H1 (cell line): ENCODE data around the gene VPS52. TPM values are rescaled to one million over a fixed set of nuclear protein-coding genes. Genes with fewer than 3 reads are reported as not detected.

Source experiments
- CTCF ChIA-PET: fragments of 300-600 bp; sonication (Branson Sonifier 250); formaldehyde crosslinking; loops from one replicate; lab custom pipeline; 2021; ENCODE audit not compliant: partially characterized antibody; lab: Charles Lee
- POLR2A ChIA-PET: fragments of 300-600 bp; sonication (Branson Sonifier 250); formaldehyde crosslinking; loops from one replicate; lab custom pipeline; 2021; ENCODE audit warnings: inconsistent platforms; ENCODE audit not compliant: partially characterized antibody; lab: Charles Lee
- DNase-seq, 2 experiments: peaks; one replicate each; pipeline versions ENCODE4 v3.0.0 to v3.0.0-alpha.2; 2010 to 2022; ENCODE audit warnings: low spot score in 2 of 2, low read depth in 1 of 2, mixed read lengths in 1 of 2
- FAIRE-seq: peaks from 2 replicates; lab custom pipeline; 2011; peaks lifted over from hg19 to GRCh38; lab: Jason Lieb, UNC
- H2AFZ ChIP-seq: 2 replicates; pipeline ENCODE4 v1.8.1; 2012; ENCODE audit warnings: low read length, inconsistent platforms
- H2AK5ac ChIP-seq: 2 replicates; pipeline ENCODE4 v1.6.1; 2013; ENCODE audit warnings: low read depth, low read length
- H2BK120ac ChIP-seq: replicated peaks from 2 replicates; pipeline ENCODE3; 2013; ENCODE audit warnings: low read depth, low read length, inconsistent platforms
- H2BK12ac ChIP-seq: 2 replicates; pipeline ENCODE4 v1.6.1; 2013; ENCODE audit warnings: low read depth, low read length
- H2BK15ac ChIP-seq: 2 replicates; pipeline ENCODE4 v1.6.1; 2013; ENCODE audit warnings: low read length
- H2BK20ac ChIP-seq: 2 replicates; pipeline ENCODE4 v1.6.1; 2013; ENCODE audit warnings: low read length
- H2BK5ac ChIP-seq: 2 replicates; pipeline ENCODE4 v1.6.1; 2013; ENCODE audit warnings: low read depth, low read length
- H3K14ac ChIP-seq: 2 replicates; pipeline ENCODE4 v1.6.1; 2013; ENCODE audit warnings: inconsistent platforms; ENCODE audit not compliant: insufficient read length
- H3K18ac ChIP-seq: 2 replicates; pipeline ENCODE4 v1.6.1; 2013; ENCODE audit warnings: low read length; ENCODE audit errors: extremely low read depth
- H3K23ac ChIP-seq: 2 replicates; pipeline ENCODE4 v1.6.1; 2013; ENCODE audit warnings: inconsistent platforms; ENCODE audit not compliant: insufficient read length
- H3K23me2 ChIP-seq: 2 replicates; pipeline ENCODE4 v1.6.1; 2013; ENCODE audit warnings: low read depth, low read length
- H3K27ac ChIP-seq: 2 replicates; pipeline ENCODE4 v1.6.1; 2011; ENCODE audit warnings: low read depth, low read length, inconsistent platforms
- H3K27me3 ChIP-seq, 4 experiments: replicated peaks in 1 of 4; 1 replicate in 1 of 4; 2 replicates in 3 of 4; pipeline versions ENCODE4 v1.6.1 to v1.8.1; 2011 to 2013; ENCODE audit warnings: low read length in 3 of 4, mild to moderate bottlenecking in 3 of 4, inconsistent platforms in 2 of 4, mixed read lengths in 2 of 4, moderate library complexity in 1 of 4; ENCODE audit not compliant: control insufficient read depth in 3 of 4, insufficient read depth in 3 of 4; ENCODE audit errors: extremely low read depth in 1 of 4
- H3K36me3 ChIP-seq, 4 experiments: 2 replicates each; pipeline versions ENCODE4 v1.6.1 to v1.8.1; 2011 to 2013; ENCODE audit warnings: mild to moderate bottlenecking in 4 of 4, low read length in 3 of 4, moderate library complexity in 2 of 4, control low read depth in 1 of 4, inconsistent platforms in 1 of 4; ENCODE audit not compliant: insufficient read depth in 4 of 4, control insufficient read depth in 2 of 4
- H3K4ac ChIP-seq: replicated peaks from 2 replicates; pipeline ENCODE3; 2013; ENCODE audit warnings: low read length, low read depth, mixed read lengths, inconsistent platforms; ENCODE audit not compliant: insufficient read length
- H3K4me1 ChIP-seq, 4 experiments: replicated peaks in 1 of 4; 1 replicate in 1 of 4; 2 replicates in 3 of 4; pipeline versions ENCODE4 v1.6.1 to v1.8.1; 2011 to 2013; ENCODE audit warnings: low read length in 3 of 4, inconsistent platforms in 2 of 4, mixed read lengths in 1 of 4; ENCODE audit not compliant: insufficient read depth in 4 of 4, control insufficient read depth in 3 of 4
- H3K4me2 ChIP-seq, 2 experiments: 2 replicates each; pipeline versions ENCODE4 v1.6.1 to v1.8.1; 2011 to 2013; ENCODE audit warnings: low read depth in 2 of 2, low read length in 2 of 2, control low read depth in 1 of 2, inconsistent platforms in 1 of 2, mild to moderate bottlenecking in 1 of 2; ENCODE audit not compliant: insufficient read depth in 1 of 2
- H3K4me3 ChIP-seq, 4 experiments: fragments of 200-600, 300-600 bp in 1 of 4; sonication (generic), shearing (Covaris generic), sonication (Bioruptor Twin) in 1 of 4; 2 replicates each; pipeline versions ENCODE4 v1.5.1 to v1.8.1; 2011 to 2016; ENCODE audit warnings: low read length in 4 of 4, low read depth in 3 of 4, control low read depth in 2 of 4, inconsistent platforms in 2 of 4, mild to moderate bottlenecking in 2 of 4, mixed read lengths in 1 of 4, moderate library complexity in 1 of 4; ENCODE audit not compliant: insufficient read depth in 2 of 4; ENCODE audit errors: extremely low read depth in 1 of 4
- H3K56ac ChIP-seq: replicated peaks from 2 replicates; pipeline ENCODE3; 2013; ENCODE audit warnings: low read depth, mild to moderate bottlenecking, mixed read lengths, low read length, inconsistent platforms; ENCODE audit not compliant: insufficient read length
- H3K79me1 ChIP-seq: 2 replicates; pipeline ENCODE4 v1.6.1; 2013; ENCODE audit warnings: low read depth, low read length, control low read depth
- H3K79me2 ChIP-seq, 2 experiments: 2 replicates each; pipeline versions ENCODE4 v1.6.1 to v1.8.1; 2012 to 2013; ENCODE audit warnings: low read length in 2 of 2, mild to moderate bottlenecking in 2 of 2, inconsistent platforms in 1 of 2; ENCODE audit not compliant: insufficient read depth in 2 of 2, control insufficient read depth in 1 of 2
- H3K9ac ChIP-seq, 4 experiments: replicated peaks in 1 of 4; 1 replicate in 1 of 4; 2 replicates in 3 of 4; pipeline versions ENCODE4 v1.6.1 to v1.8.1; 2011 to 2013; ENCODE audit warnings: low read depth in 3 of 4, low read length in 3 of 4, control low read depth in 2 of 4, mild to moderate bottlenecking in 2 of 4, moderate library complexity in 2 of 4, inconsistent platforms in 1 of 4; ENCODE audit errors: extremely low read depth in 1 of 4
- H3K9me3 ChIP-seq, 2 experiments: 2 replicates each; pipeline versions ENCODE4 v1.6.1 to v1.8.1; 2012 to 2013; ENCODE audit warnings: mild to moderate bottlenecking in 2 of 2, moderate library complexity in 2 of 2, control low read depth in 1 of 2, inconsistent platforms in 1 of 2, low read depth in 1 of 2, low read length in 1 of 2, mixed read lengths in 1 of 2; ENCODE audit not compliant: insufficient read depth in 2 of 2
- H4K20me1 ChIP-seq, 2 experiments: replicated peaks in 1 of 2; 2 replicates each; pipeline versions ENCODE3 to v1.8.1; 2011 to 2013; ENCODE audit warnings: inconsistent platforms in 2 of 2, low read length in 2 of 2, mild to moderate bottlenecking in 1 of 2; ENCODE audit not compliant: insufficient read depth in 2 of 2, control insufficient read depth in 1 of 2
- H4K5ac ChIP-seq: 2 replicates; pipeline ENCODE4 v1.6.1; 2013; ENCODE audit warnings: low read length, low read depth, mixed read lengths, inconsistent platforms; ENCODE audit not compliant: insufficient read length
- H4K8ac ChIP-seq: 2 replicates; pipeline ENCODE4 v1.8.0; 2013; ENCODE audit warnings: mild to moderate bottlenecking, moderate library complexity, low read length, inconsistent platforms; ENCODE audit not compliant: insufficient read depth; ENCODE audit errors: extremely low read depth
- H4K91ac ChIP-seq: replicated peaks from 2 replicates; pipeline ENCODE3; 2013; ENCODE audit warnings: low read length, mixed read lengths, inconsistent platforms; ENCODE audit not compliant: insufficient read length
- CHD1 ChIP-seq: IDR thresholded peaks from 2 replicates; pipeline ENCODE4 v1.6.1; 2012; ENCODE audit warnings: low read depth, low read length, improper control_type of control experiment
- CTBP2 ChIP-seq: IDR thresholded peaks from 2 replicates; pipeline ENCODE4 v1.7.0; 2011; ENCODE audit warnings: borderline replicate concordance, mild to moderate bottlenecking, moderate library complexity, mixed read lengths, low read length; ENCODE audit not compliant: insufficient read depth, insufficient read length
- HDAC2 ChIP-seq, 2 experiments: fragments of 300-600 bp in 1 of 2; sonication (generic) in 1 of 2; IDR thresholded peaks; 2 replicates each; pipeline ENCODE4 v1.6.1; 2011 to 2012; ENCODE audit warnings: low read depth in 2 of 2, low read length in 2 of 2, mild to moderate bottlenecking in 2 of 2, moderate library complexity in 2 of 2, borderline replicate concordance in 1 of 2, inconsistent platforms in 1 of 2
- KDM4A ChIP-seq: IDR thresholded peaks from one replicate; pipeline ENCODE4 v1.7.1; 2012; ENCODE audit warnings: low read depth, mild to moderate bottlenecking, moderate library complexity, low read length, inconsistent platforms; ENCODE audit not compliant: severe bottlenecking
- POLR2AphosphoS5 ChIP-seq: IDR thresholded peaks from 2 replicates; pipeline ENCODE4 v1.6.1; 2011; ENCODE audit warnings: low read depth, low read length
- RAD21 ChIP-seq, 2 experiments: IDR thresholded peaks in 1 of 2; conservative IDR thresholded peaks in 1 of 2; 2 replicates each; pipeline ENCODE4 v1.6.1; 2011; ENCODE audit warnings: low read depth in 2 of 2, low read length in 2 of 2, improper control_type of control experiment in 1 of 2, inconsistent platforms in 1 of 2, mild to moderate bottlenecking in 1 of 2, moderate library complexity in 1 of 2
- SIN3A ChIP-seq, 2 experiments: IDR thresholded peaks in 1 of 2; conservative IDR thresholded peaks in 1 of 2; 2 replicates each; pipeline ENCODE4 v1.6.1; 2011 to 2012; ENCODE audit warnings: low read length in 2 of 2, improper control_type of control experiment in 1 of 2, low read depth in 1 of 2, mild to moderate bottlenecking in 1 of 2
- TBP ChIP-seq: IDR thresholded peaks from 2 replicates; pipeline ENCODE4 v1.6.1; 2011; ENCODE audit warnings: low read depth, low read length, improper control_type of control experiment
- YY1 ChIP-seq: IDR thresholded peaks from 2 replicates; pipeline ENCODE4 v1.6.1; 2011; ENCODE audit warnings: low read depth, mild to moderate bottlenecking, low read length
- WGBS, 2 experiments: shearing (Covaris generic) in 1 of 2; methylation state at CpG; one replicate each; pipeline versions ENCODE4 v1.1.6 to v1.1.7; 2013 to 2015; ENCODE audit warnings: low lambda C conversion rate in 2 of 2, mixed read lengths in 2 of 2, inconsistent platforms in 1 of 2, low coverage in 1 of 2, missing lambda C conversion rate in 1 of 2; ENCODE audit not compliant: insufficient replicate concordance in 2 of 2, insufficient coverage in 1 of 2, insufficient read length in 1 of 2; ENCODE audit errors: extremely low coverage in 1 of 2, missing lambda C conversion rate in 1 of 2; 5-methylcytosine and 5-hydroxymethylcytosine counted together
- polyA plus RNA-seq, 7 experiments: library from polyadenylated mRNA; depleted of rRNA in 3 of 7; stranded (reverse) in 5 of 7; unstranded in 2 of 7; fragments of >200 nt in 5 of 7; fragments of 200-250 nt in 2 of 7; gene quantifications; 1 replicate in 5 of 7; 2 replicates in 1 of 7; 4 replicates in 1 of 7; pipeline versions ENCODE4 v1.2.1 to v1.2.3, GENCODE V29; 2011 to 2013; ENCODE audit warnings: missing spikeins in 2 of 7, mixed read lengths in 2 of 7
- total RNA-seq: library from RNA; stranded (reverse); fragmentation: NEBNext Ultra II Directional; extraction: Animal tissue kit (Norgen Biotek cat#: 25700); gene quantifications from 2 replicates; pipeline ENCODE4 v1.2.1, GENCODE V29; 2021

Gene VPS52
- total and polyA plus RNA-seq, 2 of the 8 experiments (the other 6 are each of a cell fraction or from before 2014, with no cell fraction given), result 36.5 to 86.3 TPM

GRCh38 chr6:33276864-33277662 is 5.4 kb upstream of the VPS52 start, which contains the start of gene B3GALT4:
Gene B3GALT4 (plus strand): TSS chr6:33277123. CDS start chr6:33277420, 297 bp downstream.
- H2AFZ ChIP-seq, result no peak within 1 kb of the TSS
- H3K79me2 ChIP-seq, result peaks cover 25 to 34% of the 10 kb centered on the region in 2 experiments
- POLR2A ChIA-PET, result interaction anchor here (0.6 to 12.0 kb wide), 39 partner anchors 8 to 417 kb away, joined by 3 to 337 read pairs (median 5); partner anchors contain the start of genes BRD2, CUTA, HSD17B8 and PFDN6
- H2BK5ac ChIP-seq, result peak within 1 kb of the TSS; percentile 86
- peak; percentile 86 to 89 for DNase-seq
- peak within 1 kb of the TSS; percentile 86 to 96 for H3K4me2 ChIP-seq
- 4% methylated on average over 63 of the region's 80 CpGs; no CpG with 5 or more reads in 1 of the 2 experiments for WGBS, 2 experiments
- H3K36me3 ChIP-seq, result peaks cover 19 to 48% (median 41%) of the 10 kb centered on the region in 4 experiments; a peak in 7 of 8 replicates
- H2BK120ac ChIP-seq, result no peak within 1 kb of the TSS
- FAIRE-seq, result no peak
- peaks cover 6% of the 10 kb centered on the region; the same call in 1 of the 2 replicates for H3K79me1 ChIP-seq
- H3K27me3 ChIP-seq, result no peaks in the 10 kb centered on the region
- H3K18ac ChIP-seq, result peak within 1 kb of the TSS; percentile 91
- peaks cover 22% of the 10 kb centered on the region for H3K23me2 ChIP-seq
- peaks cover 3 to 35% (median 12%) of the 10 kb centered on the region in 4 experiments for H3K4me1 ChIP-seq
- no peak within 1 kb of the TSS for H3K14ac ChIP-seq
- H3K23ac ChIP-seq, result no peak within 1 kb of the TSS
- peak within 1 kb of the TSS; percentile 33 for H3K56ac ChIP-seq
- H3K9me3 ChIP-seq, result no peaks in the 10 kb centered on the region
- H2AK5ac ChIP-seq, result no peak within 1 kb of the TSS
- H2BK20ac ChIP-seq, result no peak within 1 kb of the TSS
- peak within 1 kb of the TSS; percentile 55; the same call in 1 of the 2 replicates for H3K27ac ChIP-seq
- peaks cover 13 to 19% of the 10 kb centered on the region in 2 experiments for H4K20me1 ChIP-seq
- peak within 1 kb of the TSS; percentile 66 for H3K4ac ChIP-seq
- H4K8ac ChIP-seq, result peak within 1 kb of the TSS; percentile 79
- peak within 1 kb of the TSS; percentile 52 to 81 (median 59) for H3K4me3 ChIP-seq
- peak within 1 kb of the TSS; percentile 65; the same call in 1 of the 2 replicates for H2BK12ac ChIP-seq
- CTCF ChIA-PET, result interaction anchor here (0.6 to 8.0 kb wide), 16 partner anchors 13 to 341 kb away, joined by 3 to 81 read pairs (median 3); partner anchors contain the start of genes PFDN6, RGL2, TAPBP and WDR46
- H3K9ac ChIP-seq, result peak within 1 kb of the TSS in 3 of 4 experiments; percentile 41 to 59 (median 49); a peak in 6 of 7 replicates
- peak within 1 kb of the TSS; percentile 84 for H4K5ac ChIP-seq
- H2BK15ac ChIP-seq, result no peak within 1 kb of the TSS; the same call in 1 of the 2 replicates
- H4K91ac ChIP-seq, result peak within 1 kb of the TSS; percentile 58
- TF ChIP-seq CTBP2 (peak; percentile 46), CHD1 (no peak), TBP (peak; percentile 33; the same call in 1 of the 2 replicates), SIN3A (conservative IDR thresholded peaks at IDR 0.05 in 1 of 2, IDR thresholded peaks at IDR 0.05 in 1 of 2; ENCODE audit: low read depth in 1 of 2, low read length in 2 of 2) (peak; percentile 32 to 77; a peak in 2 of 4 replicates), KDM4A (no peak), POLR2AphosphoS5 (peak; percentile 90), HDAC2 (IDR thresholded peaks at IDR 0.05; ENCODE audit: borderline replicate concordance in 1 of 2, low read depth in 2 of 2, low read length in 2 of 2) (0 out of 4 replicates have a peak, but pooled peaks of 1 of the 2 experiments have one; percentile 17), RAD21 (IDR thresholded peaks at IDR 0.05 in 1 of 2, conservative IDR thresholded peaks at IDR 0.05 in 1 of 2; ENCODE audit: low read depth in 2 of 2, low read length in 2 of 2) (0 out of 4 replicates have a peak, but pooled peaks of 1 of the 2 experiments have one; percentile 19), YY1 (peak; percentile 73; the same call in 1 of the 2 replicates)
